ENCODE measurements around the gene CHST7.

Gene CHST7

GRCh38 chrX:46610070-46610658 lies 36.6 kb downstream of the CHST7 start:
- no peak for DNase-seq

- DNase-seq: peak; percentile 19
Measured at GRCh38 chrX:46611658-46612362, 38.2 kb downstream of the CHST7 start.

GRCh38 chrX:46617906-46618305 lies 44.3 kb downstream of the CHST7 start:
- DNase-seq: no peak

GRCh38 chrX:46618947-46619346 lies 45.4 kb downstream of the CHST7 start:
- no peak for DNase-seq

- DNase-seq: no peak
Measured at GRCh38 chrX:46620505-46620904, 46.9 kb downstream of the CHST7 start.

- no peak for DNase-seq
Measured at GRCh38 chrX:46621572-46621971, 48.0 kb downstream of the CHST7 start.

GRCh38 chrX:46624090-46624786 lies 50.7 kb downstream of the CHST7 start:
- no peak for DNase-seq

GRCh38 chrX:46626566-46626965 lies 53.0 kb downstream of the CHST7 start:
- peak; percentile 75 for DNase-seq

- DNase-seq: no peak
Measured at GRCh38 chrX:46627062-46627461, 53.5 kb downstream of the CHST7 start.

- DNase-seq: no peak
Measured at GRCh38 chrX:46627711-46628419, 54.3 kb downstream of the CHST7 start.

GRCh38 chrX:46628460-46629371 lies 55.2 kb downstream of the CHST7 start:
- peak; percentile 55 for DNase-seq

GRCh38 chrX:46630141-46630540 lies 56.6 kb downstream of the CHST7 start:
- DNase-seq: no peak

- no peak for DNase-seq
Measured at GRCh38 chrX:46634577-46634976, 61.0 kb downstream of the CHST7 start.

- DNase-seq: peak; percentile 27
Measured at GRCh38 chrX:46635186-46635585, 61.6 kb downstream of the CHST7 start.

- DNase-seq: no peak
Measured at GRCh38 chrX:46636223-46636622, 62.7 kb downstream of the CHST7 start.

- peak; percentile 62 for DNase-seq
Measured at GRCh38 chrX:46637938-46638337, 64.4 kb downstream of the CHST7 start.

- DNase-seq: peak; percentile 32
Measured at GRCh38 chrX:46642145-46642544, 68.6 kb downstream of the CHST7 start.

GRCh38 chrX:46643636-46644035 lies 70.1 kb downstream of the CHST7 start:
- DNase-seq: no peak

GRCh38 chrX:46645614-46646013 lies 72.0 kb downstream of the CHST7 start:
- no peak for DNase-seq

GRCh38 chrX:46647251-46647650 lies 73.7 kb downstream of the CHST7 start:
- no peak for DNase-seq

Data from activated CD4-positive, alpha-beta T cell treated with anti-CD3 and anti-CD28 coated beads, Interleukin-2, Interleukin-6, amounts not matched to agents 100 ng/mL and 50 ng/mL, durations not matched to agents 16 hours and 8 hours (primary cell).